Activated T-cell treated with anti-CD3 and anti-CD28 coated beads, Interleukin-2, amount 50 U/mL, for 24 hours (primary cell): ENCODE data around the gene ADORA1.

Experiments used
- DNase-seq: peaks from one replicate; pipeline ENCODE4 v3.0.0-alpha.2; 2020
- H3K27ac Mint-ChIP-seq: 2 replicates; pipeline ENCODE4 v1.8.0; 2020; ENCODE audit warnings: mild to moderate bottlenecking, mixed read lengths
- H3K27me3 Mint-ChIP-seq: 2 replicates; pipeline ENCODE4 v1.8.0; 2020; ENCODE audit warnings: mixed read lengths
- H3K36me3 Mint-ChIP-seq: 2 replicates; pipeline ENCODE4 v1.8.0; 2020; ENCODE audit warnings: low read depth, mixed read lengths
- H3K4me1 Mint-ChIP-seq: 2 replicates; pipeline ENCODE4 v1.8.0; 2020; ENCODE audit warnings: low read depth, mixed read lengths
- H3K4me3 Mint-ChIP-seq: 2 replicates; pipeline ENCODE4 v1.8.0; 2020; ENCODE audit warnings: mild to moderate bottlenecking, moderate library complexity, mixed read lengths
- H3K9me3 Mint-ChIP-seq: 2 replicates; pipeline ENCODE4 v1.8.0; 2020; ENCODE audit warnings: mixed read lengths

The ADORA1 gene

GRCh38 chr1:203181586-203182386 lies 54.3 kb downstream of the ADORA1 start:
- DNase-seq, result no peak
- Mint-ChIP-seq H3K4me3 (no peak overlapping the region), H3K36me3 (no peaks in the 10 kb centered on the region), H3K27ac (no peak overlapping the region), H3K4me1 (peaks cover 4% of the 10 kb centered on the region), H3K27me3 (peaks cover 4% of the 10 kb centered on the region), H3K9me3 (no peaks in the 10 kb centered on the region)

GRCh38 chr1:203182387-203182953 lies 54.9 kb downstream of the ADORA1 start:
- Mint-ChIP-seq H3K36me3 (no peaks in the 10 kb centered on the region), H3K9me3 (no peaks in the 10 kb centered on the region), H3K27me3 (peaks cover 4% of the 10 kb centered on the region), H3K4me3 (no peak overlapping the region), H3K27ac (no peak overlapping the region), H3K4me1 (peaks cover 5% of the 10 kb centered on the region)
- DNase-seq, result no peak

GRCh38 chr1:203183828-203184227 lies 56.3 kb downstream of the ADORA1 start:
- Mint-ChIP-seq H3K36me3 (no peaks in the 10 kb centered on the region), H3K4me3 (no peak overlapping the region), H3K27me3 (no peaks in the 10 kb centered on the region), H3K27ac (no peak overlapping the region), H3K9me3 (no peaks in the 10 kb centered on the region), H3K4me1 (peaks cover 5% of the 10 kb centered on the region)
- no peak for DNase-seq

GRCh38 chr1:203184467-203184866 lies 56.9 kb downstream of the ADORA1 start:
- H3K36me3 Mint-ChIP-seq, result no peaks in the 10 kb centered on the region

GRCh38 chr1:203185061-203185461 lies 57.5 kb downstream of the ADORA1 start:
- Mint-ChIP-seq H3K9me3 (no peaks in the 10 kb centered on the region), H3K36me3 (no peaks in the 10 kb centered on the region), H3K27me3 (no peaks in the 10 kb centered on the region), H3K27ac (no peak overlapping the region), H3K4me1 (peaks cover 5% of the 10 kb centered on the region), H3K4me3 (no peak overlapping the region)
- no peak for DNase-seq

More at GRCh38 chr1:203184467-203184866, 56.9 kb downstream of the ADORA1 start:
- Mint-ChIP-seq H3K27me3 (no peaks in the 10 kb centered on the region), H3K4me3 (no peak overlapping the region), H3K4me1 (peaks cover 5% of the 10 kb centered on the region), H3K9me3 (no peaks in the 10 kb centered on the region), H3K27ac (no peak overlapping the region)
- no peak for DNase-seq

DNA sequence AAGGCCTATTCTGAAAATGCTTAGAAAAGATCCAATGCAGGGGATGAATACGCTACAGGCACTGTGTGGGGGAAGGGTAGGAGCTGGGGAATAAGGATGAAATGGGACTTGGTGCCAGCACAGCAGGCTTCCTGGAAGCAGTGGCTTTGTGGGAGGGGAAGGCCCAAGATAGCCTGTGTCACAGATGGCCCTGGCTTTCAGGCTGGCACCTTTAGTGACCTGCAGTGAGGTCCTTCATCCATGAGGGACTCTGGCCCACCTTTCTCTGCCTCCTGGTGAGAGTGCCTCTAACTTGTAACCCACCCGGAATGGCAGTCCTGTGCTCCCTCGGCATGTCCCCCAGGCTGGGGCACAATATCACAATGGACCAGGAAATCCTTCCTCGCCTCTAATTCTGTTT lies 58.1 kb downstream of the ADORA1 start:
- no peaks in the 10 kb centered on the region for H3K27me3 Mint-ChIP-seq
- H3K4me1 Mint-ChIP-seq, result peaks cover 5% of the 10 kb centered on the region
- no peak overlapping the region for H3K4me3 Mint-ChIP-seq

DNA sequence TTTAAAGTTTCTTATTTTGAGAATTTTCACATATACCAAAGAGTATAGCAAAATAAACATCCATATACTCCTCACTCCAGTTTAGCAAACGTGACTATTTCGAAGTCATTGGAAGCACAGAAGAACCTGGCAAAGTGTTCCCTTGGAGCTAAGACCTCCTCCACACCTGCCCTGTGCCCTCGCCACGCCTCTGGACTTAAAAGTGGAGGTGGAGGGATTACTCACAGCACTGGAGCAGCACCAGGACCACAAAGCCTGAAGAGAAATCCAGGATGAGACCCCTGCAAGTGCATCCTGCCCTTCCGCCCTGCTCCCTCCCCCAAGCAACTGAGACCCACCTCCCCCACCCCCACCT lies 58.5 kb downstream of the ADORA1 start:
- no peaks in the 10 kb centered on the region for H3K36me3 Mint-ChIP-seq
- no peaks in the 10 kb centered on the region for H3K9me3 Mint-ChIP-seq
- H3K4me3 Mint-ChIP-seq, result no peak overlapping the region
- no peak overlapping the region for H3K27ac Mint-ChIP-seq
- H3K27me3 Mint-ChIP-seq, result no peaks in the 10 kb centered on the region
- peaks cover 5% of the 10 kb centered on the region for H3K4me1 Mint-ChIP-seq
- DNase-seq, result no peak

More for the DNA sequence above, 58.1 kb downstream of the ADORA1 start:
- Mint-ChIP-seq H3K36me3 (no peaks in the 10 kb centered on the region), H3K9me3 (no peaks in the 10 kb centered on the region), H3K27ac (no peak overlapping the region)
- no peak for DNase-seq

DNA sequence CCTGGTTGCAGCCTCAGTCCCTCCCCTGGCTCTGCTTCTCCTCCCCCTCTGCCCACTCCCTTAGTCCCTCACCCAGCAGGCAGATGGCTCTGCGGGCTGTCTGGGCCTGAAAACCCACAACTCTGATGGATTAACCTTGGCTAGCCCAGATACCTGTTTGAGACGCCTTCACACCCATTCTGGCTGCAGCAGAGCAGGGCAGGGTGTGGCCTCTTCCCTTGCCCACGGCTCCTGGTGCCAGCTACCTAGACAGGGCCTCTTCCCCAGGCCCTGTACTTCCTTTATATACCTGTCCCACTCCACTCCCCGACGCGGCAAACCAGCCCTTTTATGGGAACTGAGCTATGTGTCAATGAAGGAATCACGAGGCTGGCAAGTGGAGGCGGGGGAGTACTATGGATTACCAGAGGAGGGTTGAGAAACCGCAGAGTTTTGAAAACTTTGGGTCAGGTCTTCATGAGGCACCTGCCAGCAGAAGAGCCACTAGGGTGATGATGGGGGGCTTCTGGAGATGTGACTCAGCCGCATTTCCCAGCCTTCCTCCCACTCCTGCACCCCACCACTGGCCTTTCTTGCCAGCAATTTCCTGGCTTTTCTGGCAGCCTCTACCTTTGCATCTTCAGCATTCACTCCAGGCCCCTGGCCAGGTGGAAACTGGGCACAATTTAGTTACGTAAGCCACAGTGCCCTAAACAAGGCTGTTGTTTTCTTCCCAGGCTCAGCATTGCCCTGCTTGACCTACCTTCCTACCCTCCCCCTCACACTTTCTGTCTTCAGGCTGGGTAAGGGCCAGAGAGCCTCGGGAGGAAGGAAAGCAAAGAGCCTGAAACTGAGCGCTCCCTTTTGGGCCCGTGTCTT lies 59.1 kb downstream of the ADORA1 start, which contains the start of gene CHI3L1:
CHI3L1 (minus strand) TSS at position 259 of the 858 bp plus-strand sequence; CDS start at position 178, 81 bp downstream.
- Mint-ChIP-seq H3K9me3 (no peaks in the 10 kb centered on the region), H3K27me3 (no peaks in the 10 kb centered on the region), H3K27ac (no peak within 1 kb of the TSS), H3K4me1 (peaks cover 5% of the 10 kb centered on the region), H3K4me3 (no peak within 1 kb of the TSS), H3K36me3 (no peaks in the 10 kb centered on the region)
- no peak for DNase-seq

- no peak overlapping the region for H3K4me3 Mint-ChIP-seq
- H3K9me3 Mint-ChIP-seq, result no peaks in the 10 kb centered on the region
- peaks cover 5% of the 10 kb centered on the region for H3K4me1 Mint-ChIP-seq
- no peak overlapping the region for H3K27ac Mint-ChIP-seq
- no peaks in the 10 kb centered on the region for H3K36me3 Mint-ChIP-seq
- no peaks in the 10 kb centered on the region for H3K27me3 Mint-ChIP-seq
- no peak for DNase-seq
Observed at GRCh38 chr1:203187304-203187685, 59.8 kb downstream of the ADORA1 start.

GRCh38 chr1:203187689-203188264 lies 60.3 kb downstream of the ADORA1 start:
- Mint-ChIP-seq H3K4me1 (peaks cover 5% of the 10 kb centered on the region), H3K36me3 (no peaks in the 10 kb centered on the region), H3K9me3 (no peaks in the 10 kb centered on the region), H3K27ac (no peak overlapping the region), H3K27me3 (no peaks in the 10 kb centered on the region), H3K4me3 (no peak overlapping the region)
- no peak for DNase-seq

- no peaks in the 10 kb centered on the region for H3K36me3 Mint-ChIP-seq
- H3K9me3 Mint-ChIP-seq, result no peaks in the 10 kb centered on the region
- DNase-seq, result no peak
- H3K4me3 Mint-ChIP-seq, result no peak overlapping the region
- H3K4me1 Mint-ChIP-seq, result peaks cover 5% of the 10 kb centered on the region
- no peaks in the 10 kb centered on the region for H3K27me3 Mint-ChIP-seq
- no peak overlapping the region for H3K27ac Mint-ChIP-seq
Observed at GRCh38 chr1:203188686-203189232, 61.2 kb downstream of the ADORA1 start.

DNA sequence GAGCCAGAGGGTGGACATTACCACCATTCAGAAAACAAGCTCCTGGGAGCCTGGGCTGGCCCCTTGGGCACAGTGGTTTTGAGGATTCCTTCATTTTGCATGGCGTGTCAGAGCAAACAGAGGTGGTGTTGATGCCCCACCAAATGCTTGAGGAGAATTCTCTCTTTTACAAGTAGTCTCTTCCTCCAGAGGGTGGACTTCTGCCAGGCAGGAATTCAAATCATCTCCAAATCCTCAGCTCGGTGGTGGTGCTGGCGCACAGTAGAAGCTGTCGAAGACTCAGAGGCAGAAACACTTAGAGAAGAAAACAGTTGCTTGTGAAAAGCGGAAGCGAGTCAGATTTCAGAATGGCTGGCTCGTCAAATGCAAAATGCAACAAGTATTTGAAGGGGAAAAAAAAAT lies 62.4 kb downstream of the ADORA1 start:
- no peaks in the 10 kb centered on the region for H3K9me3 Mint-ChIP-seq
- no peak for DNase-seq
- no peak overlapping the region for H3K27ac Mint-ChIP-seq
- peaks cover 5% of the 10 kb centered on the region for H3K4me1 Mint-ChIP-seq
- no peaks in the 10 kb centered on the region for H3K27me3 Mint-ChIP-seq
- H3K4me3 Mint-ChIP-seq, result no peak overlapping the region
- H3K36me3 Mint-ChIP-seq, result no peaks in the 10 kb centered on the region

GRCh38 chr1:203190949-203191348 lies 63.4 kb downstream of the ADORA1 start:
- no peak overlapping the region for H3K27ac Mint-ChIP-seq
- no peaks in the 10 kb centered on the region for H3K36me3 Mint-ChIP-seq
- H3K27me3 Mint-ChIP-seq, result no peaks in the 10 kb centered on the region
- no peak for DNase-seq
- H3K9me3 Mint-ChIP-seq, result no peaks in the 10 kb centered on the region
- H3K4me3 Mint-ChIP-seq, result no peak overlapping the region
- H3K4me1 Mint-ChIP-seq, result peaks cover 5% of the 10 kb centered on the region

DNA sequence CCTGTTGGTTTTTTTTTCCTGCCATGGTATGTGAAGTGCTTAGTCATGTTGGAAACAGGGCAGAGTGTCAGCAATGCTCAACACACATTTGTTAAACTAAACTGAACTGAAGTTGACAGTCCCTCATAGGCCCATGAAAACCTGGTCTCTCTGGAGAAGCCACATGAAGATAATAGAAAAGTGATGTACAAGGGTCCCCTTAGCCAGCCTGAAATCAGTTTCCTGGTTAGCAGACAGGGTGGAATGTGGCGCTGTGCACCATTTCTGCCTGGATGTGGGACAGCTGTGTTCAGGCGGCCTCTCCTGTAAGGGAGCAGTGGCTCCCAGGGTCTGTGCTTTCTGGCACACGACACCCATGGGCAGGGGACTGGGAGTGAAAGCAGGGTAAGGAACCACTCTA lies 68.8 kb downstream of the ADORA1 start:
- Mint-ChIP-seq H3K9me3 (no peaks in the 10 kb centered on the region), H3K36me3 (no peaks in the 10 kb centered on the region), H3K27me3 (peaks cover 9% of the 10 kb centered on the region), H3K4me1 (no peaks in the 10 kb centered on the region), H3K4me3 (no peak overlapping the region), H3K27ac (no peak overlapping the region)
- no peak for DNase-seq
